Mesenchymal stem cell (in vitro differentiated cells and primary cell): Measurements from ENCODE around the gene CLUH.

Experiments
- DNase-seq: peaks from one replicate; pipeline ENCODE4 v3.0.0-alpha.2; 2013
- H2AFZ ChIP-seq: one replicate; pipeline ENCODE4 v1.6.1; 2013; ENCODE audit warnings: low read depth, mild to moderate bottlenecking, control low read depth, inconsistent platforms, low read length, moderate library complexity
- H2AK5ac ChIP-seq: 2 replicates; pipeline ENCODE4 v1.6.1; 2013; ENCODE audit warnings: low read length, moderate library complexity, mild to moderate bottlenecking, inconsistent platforms; ENCODE audit not compliant: severe bottlenecking
- H2BK120ac ChIP-seq: one replicate; pipeline ENCODE4 v1.6.1; 2013; ENCODE audit warnings: low read depth, mild to moderate bottlenecking, inconsistent platforms, low read length, moderate library complexity
- H2BK12ac ChIP-seq, 2 experiments: one replicate each; pipeline ENCODE4 v1.6.1; 2013; ENCODE audit warnings: inconsistent platforms in 2 of 2, low read length in 2 of 2, mild to moderate bottlenecking in 2 of 2, moderate library complexity in 2 of 2, control low read depth in 1 of 2
- H2BK15ac ChIP-seq: one replicate; pipeline ENCODE4 v1.6.1; 2013; ENCODE audit warnings: mild to moderate bottlenecking, low read depth, inconsistent platforms; ENCODE audit not compliant: poor library complexity, severe bottlenecking
- H2BK5ac ChIP-seq: 2 replicates; pipeline ENCODE4 v1.6.1; 2013; ENCODE audit warnings: low read depth, mild to moderate bottlenecking, low read length, control low read depth, inconsistent platforms; ENCODE audit not compliant: poor library complexity, severe bottlenecking
- H3K14ac ChIP-seq, 2 experiments: one replicate each; pipeline ENCODE4 v1.6.1; 2013; ENCODE audit warnings: inconsistent platforms in 2 of 2, low read length in 2 of 2, control low read depth in 1 of 2, mild to moderate bottlenecking in 1 of 2, moderate library complexity in 1 of 2
- H3K18ac ChIP-seq, 2 experiments: one replicate each; pipeline ENCODE4 v1.6.1; 2013; ENCODE audit warnings: inconsistent platforms in 2 of 2, low read length in 2 of 2, control low read depth in 1 of 2, low read depth in 1 of 2, mild to moderate bottlenecking in 1 of 2
- H3K23ac ChIP-seq, 2 experiments: one replicate each; pipeline ENCODE4 v1.6.1; 2013; ENCODE audit warnings: inconsistent platforms in 2 of 2, low read length in 2 of 2, mild to moderate bottlenecking in 2 of 2, moderate library complexity in 2 of 2, control low read depth in 1 of 2
- H3K27ac ChIP-seq: 2 replicates; pipeline ENCODE4 v1.5.1; 2013; ENCODE audit warnings: mild to moderate bottlenecking, moderate library complexity, low read length, control low read depth, inconsistent platforms; ENCODE audit not compliant: poor library complexity, severe bottlenecking
- H3K27me3 ChIP-seq, 2 experiments: 2 replicates each; pipeline versions ENCODE4 v1.6.1 to v1.7.0; 2013; ENCODE audit warnings: low read length in 2 of 2, mild to moderate bottlenecking in 2 of 2, moderate library complexity in 2 of 2, control low read depth in 1 of 2, inconsistent platforms in 1 of 2; ENCODE audit not compliant: control insufficient read depth in 1 of 2, insufficient read depth in 1 of 2
- H3K36me3 ChIP-seq, 2 experiments: 2 replicates each; pipeline versions ENCODE4 v1.6.1 to v1.7.0; 2013; ENCODE audit warnings: low read length in 2 of 2, control low read depth in 1 of 2, inconsistent platforms in 1 of 2, low read depth in 1 of 2, mild to moderate bottlenecking in 1 of 2; ENCODE audit not compliant: insufficient read depth in 2 of 2, control insufficient read depth in 1 of 2
- H3K4ac ChIP-seq, 2 experiments: one replicate each; pipeline ENCODE4 v1.6.1; 2013; ENCODE audit warnings: inconsistent platforms in 2 of 2, low read length in 2 of 2, mild to moderate bottlenecking in 2 of 2, moderate library complexity in 2 of 2, control low read depth in 1 of 2, low read depth in 1 of 2
- H3K4me1 ChIP-seq: 2 replicates; pipeline ENCODE4 v1.6.1; 2013; ENCODE audit warnings: low read depth, low read length, control low read depth; ENCODE audit not compliant: control insufficient read depth, insufficient read depth
- H3K4me2 ChIP-seq: 2 replicates; pipeline ENCODE4 v1.6.1; 2013; ENCODE audit warnings: low read length, mild to moderate bottlenecking, inconsistent platforms; ENCODE audit not compliant: poor library complexity, severe bottlenecking
- H3K4me3 ChIP-seq, 2 experiments: 2 replicates each; pipeline versions ENCODE4 v1.5.1 to v1.7.0; 2013; ENCODE audit warnings: low read length in 2 of 2, mild to moderate bottlenecking in 2 of 2, control low read depth in 1 of 2, low read depth in 1 of 2; ENCODE audit not compliant: insufficient read depth in 1 of 2
- H3K79me1 ChIP-seq: replicated peaks from 2 replicates; pipeline ENCODE4 v1.6.1; 2013; ENCODE audit warnings: mild to moderate bottlenecking, control low read depth, low read length, inconsistent platforms; ENCODE audit not compliant: poor library complexity, severe bottlenecking
- H3K9ac ChIP-seq: 2 replicates; pipeline ENCODE4 v1.7.0; 2013; ENCODE audit warnings: mild to moderate bottlenecking, low read length, moderate library complexity
- H3K9me3 ChIP-seq: 2 replicates; pipeline ENCODE4 v1.7.0; 2013; ENCODE audit warnings: mild to moderate bottlenecking, low read length; ENCODE audit not compliant: control insufficient read depth
- H4K8ac ChIP-seq: one replicate; pipeline ENCODE4 v1.6.1; 2013; ENCODE audit warnings: inconsistent platforms, mild to moderate bottlenecking, low read length, moderate library complexity
- H4K91ac ChIP-seq: one replicate; pipeline ENCODE4 v1.6.1; 2013; ENCODE audit warnings: mild to moderate bottlenecking, low read length, inconsistent platforms
- WGBS: methylation state at CpG from one replicate; pipeline ENCODE4 v1.1.7; 2013; ENCODE audit warnings: mixed read lengths; 5-methylcytosine and 5-hydroxymethylcytosine counted together

CLUH gene

GRCh38 chr17:2703606-2704005 is 8.0 kb downstream of the CLUH start:
- Histone ChIP-seq H3K79me1 (peaks cover 35% of the 10 kb centered on the region), H4K91ac (no peak overlapping the region), H3K4me3 (no peak overlapping the region), H2BK12ac (no peak overlapping the region), H2BK5ac (no peak overlapping the region), H3K18ac (no peak overlapping the region), H3K4me2 (no peak overlapping the region), H3K23ac (no peak overlapping the region), H3K4me1 (peaks cover 44% of the 10 kb centered on the region), H2AK5ac (no peak overlapping the region), H4K8ac (no peak overlapping the region), H2BK15ac (no peak overlapping the region), H3K9me3 (no peaks in the 10 kb centered on the region), H3K36me3 (peaks cover 49 to 61% of the 10 kb centered on the region in 2 experiments), H2AFZ (no peak overlapping the region), H3K9ac (no peak overlapping the region), H3K4ac (no peak overlapping the region), H3K14ac (no peak overlapping the region), H3K27me3 (no peaks in the 10 kb centered on the region), H2BK120ac (no peak overlapping the region), H3K27ac (no peak overlapping the region)
- DNase-seq, result no peak
- 97% methylated on average over 16 of the region's 16 CpGs for WGBS

GRCh38 chr17:2703181-2703580 is 8.4 kb downstream of the CLUH start:
- H2BK120ac ChIP-seq, result no peak overlapping the region
- H2AFZ ChIP-seq, result no peak overlapping the region
- no peak overlapping the region for H3K23ac ChIP-seq
- no peak overlapping the region for H4K91ac ChIP-seq
- 98% methylated on average over 20 of the region's 20 CpGs for WGBS
- H3K9ac ChIP-seq, result no peak overlapping the region
- no peak overlapping the region for H2BK15ac ChIP-seq
- no peak for DNase-seq
- peaks cover 41% of the 10 kb centered on the region for H3K4me1 ChIP-seq
- H3K18ac ChIP-seq, result no peak overlapping the region
- H3K36me3 ChIP-seq, result peaks cover 53 to 65% of the 10 kb centered on the region in 2 experiments
- H2BK12ac ChIP-seq, result no peak overlapping the region
- H3K14ac ChIP-seq, result no peak overlapping the region
- no peak overlapping the region for H3K4me2 ChIP-seq
- H3K79me1 ChIP-seq, result peaks cover 37% of the 10 kb centered on the region
- H2BK5ac ChIP-seq, result no peak overlapping the region
- H2AK5ac ChIP-seq, result no peak overlapping the region
- H3K4me3 ChIP-seq, result no peak overlapping the region
- no peak overlapping the region for H4K8ac ChIP-seq
- no peaks in the 10 kb centered on the region for H3K9me3 ChIP-seq
- no peaks in the 10 kb centered on the region for H3K27me3 ChIP-seq
- H3K4ac ChIP-seq, result no peak overlapping the region
- no peak overlapping the region for H3K27ac ChIP-seq

GRCh38 chr17:2701996-2702741 is 9.4 kb downstream of the CLUH start:
- H3K14ac ChIP-seq, result no peak overlapping the region
- no peak overlapping the region for H2BK15ac ChIP-seq
- H4K8ac ChIP-seq, result no peak overlapping the region
- H3K9me3 ChIP-seq, result no peaks in the 10 kb centered on the region
- no peak overlapping the region for H3K23ac ChIP-seq
- H4K91ac ChIP-seq, result no peak overlapping the region
- no peak overlapping the region for H2BK12ac ChIP-seq
- H3K79me1 ChIP-seq, result peaks cover 38% of the 10 kb centered on the region
- H3K9ac ChIP-seq, result no peak overlapping the region
- H2BK5ac ChIP-seq, result no peak overlapping the region
- H3K27me3 ChIP-seq, result no peaks in the 10 kb centered on the region
- peaks cover 31% of the 10 kb centered on the region for H3K4me1 ChIP-seq
- no peak overlapping the region for H2AFZ ChIP-seq
- no peak overlapping the region for H3K4me2 ChIP-seq
- no peak overlapping the region for H3K18ac ChIP-seq
- H3K27ac ChIP-seq, result no peak overlapping the region
- peaks cover 63 to 75% of the 10 kb centered on the region in 2 experiments for H3K36me3 ChIP-seq
- DNase-seq, result no peak
- no peak overlapping the region for H2BK120ac ChIP-seq
- no peak overlapping the region for H3K4ac ChIP-seq
- no peak overlapping the region for H2AK5ac ChIP-seq
- WGBS, result 96% methylated on average over 22 of the region's 22 CpGs
- no peak overlapping the region for H3K4me3 ChIP-seq

- Histone ChIP-seq H3K4ac (no peak overlapping the region), H2BK12ac (no peak overlapping the region), H3K18ac (no peak overlapping the region), H3K23ac (no peak overlapping the region), H3K4me3 (no peak overlapping the region), H3K9me3 (no peaks in the 10 kb centered on the region), H3K27ac (no peak overlapping the region), H2AK5ac (no peak overlapping the region), H2BK15ac (no peak overlapping the region), H3K4me1 (peaks cover 28% of the 10 kb centered on the region), H2BK5ac (no peak overlapping the region), H3K36me3 (peaks cover 69 to 80% of the 10 kb centered on the region in 2 experiments), H3K14ac (no peak overlapping the region), H3K4me2 (no peak overlapping the region), H2AFZ (no peak overlapping the region), H3K9ac (no peak overlapping the region), H4K8ac (no peak overlapping the region), H2BK120ac (no peak overlapping the region), H3K27me3 (no peaks in the 10 kb centered on the region), H3K79me1 (peaks cover 35% of the 10 kb centered on the region), H4K91ac (no peak overlapping the region)
- DNase-seq, result no peak
- 98% methylated on average over 41 of the region's 41 CpGs for WGBS
These were observed 10.2 kb downstream of the CLUH start for GRCh38 chr17:2701161-2701995.
